GM21619 (cell line): ENCODE data around the gene NDUFA5.

ENCODE experiments used
- ATAC-seq: cut with Tn5 transposase; IDR thresholded peaks from one replicate; pipeline ENCODE4 v1.9.1; 2021; ENCODE audit not compliant: unreplicated experiment

Gene NDUFA5

GRCh38 chr7:123557398-123558288 lies at the start of gene NDUFA5:
Gene NDUFA5, minus strand, starts transcription at chr7:123557818. Its CDS starts 23 bp downstream, at chr7:123557795.
- ATAC-seq: peak; percentile 97

DNA sequence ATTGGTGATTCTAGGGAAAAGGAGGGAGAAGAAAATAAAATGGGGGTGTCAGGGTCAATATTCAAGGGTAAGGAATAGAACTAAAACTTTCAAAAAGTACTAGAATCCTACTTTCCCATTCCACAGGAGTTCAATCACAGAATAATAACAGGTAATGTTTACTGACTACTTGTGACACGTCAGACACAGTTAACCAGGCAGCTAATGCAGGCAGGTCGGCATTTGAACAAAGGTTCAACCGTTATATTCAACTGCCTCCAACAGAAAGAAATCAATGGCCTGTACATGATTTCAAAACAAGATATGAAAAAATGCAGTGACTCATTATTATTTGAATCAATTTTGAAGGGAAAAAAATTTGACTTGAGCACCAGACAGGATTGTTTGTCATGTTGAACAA lies 47.1 kb upstream of the NDUFA5 start:
- ATAC-seq: no peak

- no peak for ATAC-seq
These were observed 45.0 kb upstream of the NDUFA5 start for GRCh38 chr7:123602648-123603047.

DNA sequence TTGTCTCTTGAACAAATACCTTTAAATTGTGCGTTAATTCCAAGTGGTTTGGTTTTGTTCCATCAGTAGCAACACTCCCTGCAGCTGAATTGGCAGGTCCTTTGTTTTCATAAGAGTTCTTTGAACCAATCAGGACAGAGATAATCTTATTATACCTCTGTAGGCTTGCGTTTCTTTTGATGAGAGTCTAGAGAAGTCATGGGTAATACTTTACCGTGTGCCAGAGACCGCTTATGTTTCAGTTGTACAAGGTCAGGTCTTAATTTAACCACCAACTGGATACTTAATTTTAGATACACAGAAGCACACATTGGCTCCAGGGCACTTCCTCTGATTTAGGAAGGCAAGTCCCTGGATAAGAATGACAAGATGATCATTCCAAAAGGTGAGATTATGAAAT lies 43.9 kb upstream of the NDUFA5 start, which contains the start of gene ASB15:
Gene ASB15 (plus strand): TSS at position 292 of the 400 bp plus-strand sequence. CDS start 12,682 bp downstream, outside the sequence.
- ATAC-seq: no peak

- ATAC-seq: no peak
These were observed 43.3 kb upstream of the NDUFA5 start for GRCh38 chr7:123600876-123601275.

- no peak for ATAC-seq
These were observed 42.1 kb upstream of the NDUFA5 start for GRCh38 chr7:123599766-123600165.

DNA sequence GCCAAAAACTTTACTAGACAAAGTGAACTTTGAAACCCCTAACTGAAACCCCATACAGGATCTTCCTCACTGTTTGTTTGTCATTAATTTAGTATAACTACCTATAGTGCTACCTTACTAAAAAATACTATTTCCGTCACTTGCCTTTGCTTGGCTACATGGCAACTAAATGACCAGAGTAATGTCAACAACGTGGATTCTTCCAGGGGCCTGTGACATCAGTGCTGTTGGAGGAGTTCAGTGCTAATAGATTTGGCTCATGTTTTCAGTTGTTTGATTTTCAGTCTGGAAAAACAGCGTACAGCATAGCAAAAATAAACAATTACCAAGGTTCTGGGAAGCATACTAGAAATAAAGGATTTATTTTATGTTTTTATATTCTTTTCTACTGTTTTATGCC lies 41.0 kb upstream of the NDUFA5 start:
- no peak for ATAC-seq

DNA sequence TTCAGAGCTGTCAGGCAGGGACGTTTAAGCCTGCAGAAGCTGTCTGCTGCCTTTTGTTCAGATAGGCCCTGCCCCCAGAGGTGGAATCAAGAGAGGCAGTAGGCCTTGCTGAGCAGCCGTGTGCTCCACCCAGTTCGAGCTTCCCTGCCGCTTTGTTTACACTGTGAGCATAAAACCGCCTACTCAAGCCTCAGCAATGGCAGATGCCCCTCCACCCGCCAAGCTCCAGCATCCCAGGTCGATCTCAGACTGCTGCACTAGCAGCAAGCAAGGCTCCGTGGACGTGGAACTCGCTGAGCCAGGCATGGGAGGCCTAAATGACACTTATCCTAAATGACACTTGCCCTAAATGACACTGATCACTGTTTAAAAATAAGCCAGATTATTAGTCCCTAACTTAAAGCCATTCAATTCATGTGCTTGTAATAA lies 37.2 kb upstream of the NDUFA5 start:
- ATAC-seq: no peak

GRCh38 chr7:123588376-123588775 lies 30.8 kb upstream of the NDUFA5 start:
- no peak for ATAC-seq

GRCh38 chr7:123583821-123584220 lies 26.2 kb upstream of the NDUFA5 start:
- no peak for ATAC-seq

- no peak for ATAC-seq
These were observed 23.5 kb upstream of the NDUFA5 start for GRCh38 chr7:123581162-123581459.

- ATAC-seq: peak; percentile 84
These were observed 23.0 kb upstream of the NDUFA5 start for GRCh38 chr7:123580406-123581161.

GRCh38 chr7:123579416-123579815 lies 21.8 kb upstream of the NDUFA5 start:
- no peak for ATAC-seq

DNA sequence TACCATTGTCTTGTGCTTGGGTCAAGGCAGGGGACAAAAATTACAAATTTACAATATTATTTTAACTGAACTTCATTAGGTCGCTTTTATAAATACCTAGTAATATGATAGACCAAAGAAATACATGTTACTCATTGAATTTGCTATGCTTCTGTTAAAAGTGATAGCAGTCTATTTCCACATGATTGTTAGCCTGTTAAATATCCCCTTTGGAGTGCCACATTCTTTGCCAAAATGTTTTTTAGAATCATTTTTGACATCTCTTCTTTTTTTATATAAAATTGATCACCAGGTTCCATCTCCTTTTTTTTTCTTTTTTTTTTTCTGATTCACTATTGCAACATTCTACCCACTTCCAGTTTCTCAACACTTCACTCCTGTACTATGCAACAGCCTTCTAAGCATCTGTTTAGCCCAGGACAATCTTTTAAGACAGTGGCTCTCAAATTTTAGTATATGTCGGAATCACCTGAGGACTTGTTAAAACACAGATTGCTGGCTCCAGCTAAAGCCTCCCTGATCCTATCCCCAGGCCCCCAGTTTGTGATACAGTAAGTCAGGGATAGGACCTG lies 16.4 kb upstream of the NDUFA5 start:
- ATAC-seq: no peak

- no peak for ATAC-seq
These were observed 15.7 kb upstream of the NDUFA5 start for GRCh38 chr7:123573341-123573740.

- ATAC-seq: no peak
These were observed 14.1 kb upstream of the NDUFA5 start for GRCh38 chr7:123571684-123572083.

DNA sequence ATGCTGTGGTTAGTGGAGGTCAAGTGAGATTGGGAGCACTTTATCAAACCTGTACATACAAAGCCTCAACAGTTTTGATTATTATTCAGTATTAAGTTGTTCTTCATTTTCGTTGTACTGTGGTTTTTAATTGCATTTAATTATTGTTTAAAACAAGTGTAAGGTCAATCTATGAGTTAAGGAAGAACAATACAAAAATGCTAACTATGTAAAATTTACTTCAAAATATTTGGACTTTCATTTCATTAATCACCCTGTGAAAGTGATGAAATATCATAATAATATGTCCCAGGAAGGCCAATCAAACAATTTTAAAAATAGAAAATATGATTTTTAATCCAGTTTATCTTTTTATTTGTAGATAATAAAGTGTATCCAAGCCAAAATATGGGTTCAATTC lies 13.6 kb upstream of the NDUFA5 start:
- ATAC-seq: no peak

DNA sequence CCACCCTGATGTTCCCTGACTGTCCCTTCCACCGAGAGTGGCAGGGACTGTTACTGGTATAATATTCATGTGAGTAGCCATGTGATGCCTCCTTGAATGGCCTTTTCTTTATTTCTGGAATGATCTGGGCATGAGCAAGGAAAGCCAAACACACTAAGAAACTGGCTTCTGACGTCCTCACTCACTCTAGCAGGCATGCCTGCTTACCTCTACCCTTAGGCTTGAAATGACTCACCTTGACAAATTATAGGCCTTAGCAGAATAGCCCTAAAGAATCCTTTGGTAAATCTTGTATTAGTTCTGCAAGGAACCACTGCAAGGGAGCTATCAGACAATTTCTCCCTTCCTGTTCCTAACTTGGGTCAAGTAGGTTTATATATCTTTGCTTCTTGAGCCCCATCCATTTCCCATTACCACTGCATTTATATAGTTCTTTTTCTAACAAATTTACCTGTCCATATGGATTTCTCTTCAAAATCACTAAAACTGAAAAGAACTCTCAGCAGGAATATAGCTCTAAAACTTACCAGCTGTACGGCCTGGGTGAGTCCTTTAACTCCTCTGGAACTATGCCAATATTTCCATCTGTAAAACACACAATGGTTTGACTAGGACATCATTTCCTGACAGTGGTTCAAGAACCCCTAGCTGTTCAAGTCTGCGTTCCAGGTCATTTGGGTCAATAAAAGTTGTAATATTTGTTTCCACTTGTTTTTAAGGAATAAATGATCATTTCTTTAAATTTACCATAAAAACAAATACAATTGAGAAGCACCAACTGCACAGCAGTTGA lies 13.0 kb upstream of the NDUFA5 start:
- ATAC-seq: no peak

- ATAC-seq: no peak
These were observed 11.9 kb upstream of the NDUFA5 start for GRCh38 chr7:123569352-123570010.

DNA sequence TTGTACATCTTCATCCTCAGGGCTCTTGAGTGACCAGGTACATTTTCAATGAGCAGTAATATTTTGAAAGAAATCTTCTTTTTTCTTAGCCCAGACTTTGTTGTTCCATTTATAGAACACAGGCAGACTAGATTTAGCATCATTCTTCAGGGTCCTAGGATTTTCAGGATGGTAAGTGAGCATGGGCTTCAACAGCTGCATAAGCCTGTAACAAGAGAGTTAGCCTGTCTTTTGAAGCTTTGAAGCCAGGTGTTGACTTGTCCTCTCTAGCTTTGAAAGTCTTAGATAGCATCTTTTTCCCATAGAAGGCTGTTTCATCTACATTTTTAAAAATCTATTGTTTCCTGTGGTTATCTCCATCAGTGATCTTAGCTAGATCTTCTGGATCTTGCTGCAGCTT lies 4.5 kb upstream of the NDUFA5 start:
- ATAC-seq: no peak
